Activated CD8-positive, alpha-beta memory T cell treated with anti-CD3 and anti-CD28 coated beads, Interleukin-2, amount 50 U/mL, for 24 hours (primary cell): ENCODE results near the gene L1TD1.
"Not testable (repeated sequence)": the region's sequence is repeated elsewhere in the genome, so short reads cannot be mapped to it uniquely, and the experiment has no call there.

Source experiments
- DNase-seq: peaks from one replicate; pipeline ENCODE4 v3.0.0-alpha.2; 2020; ENCODE audit errors: extremely low read depth

Gene L1TD1

GRCh38 chr1:62234688-62235087 is 40.0 kb downstream of the L1TD1 start:
- DNase-seq, result no peak

DNA sequence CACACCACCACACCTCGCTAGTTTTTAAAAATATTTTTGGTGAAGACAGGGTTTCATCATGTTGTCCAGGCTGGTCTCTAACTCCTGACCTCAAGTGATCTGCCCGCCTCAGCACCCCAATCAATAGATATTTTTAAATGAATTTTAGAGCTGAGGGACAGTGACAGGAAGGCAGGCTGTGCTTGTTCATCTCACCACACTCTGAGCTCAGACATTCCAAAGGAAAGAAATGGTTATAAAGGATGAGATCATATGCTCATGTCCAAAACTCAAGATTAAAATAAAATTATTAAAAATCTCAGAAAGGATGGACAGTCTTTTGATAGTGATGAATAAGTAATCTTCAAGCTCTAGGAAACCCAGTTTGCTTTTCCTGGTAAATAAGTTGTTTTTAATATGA is 40.9 kb downstream of the L1TD1 start:
- DNase-seq, result no peak

DNA sequence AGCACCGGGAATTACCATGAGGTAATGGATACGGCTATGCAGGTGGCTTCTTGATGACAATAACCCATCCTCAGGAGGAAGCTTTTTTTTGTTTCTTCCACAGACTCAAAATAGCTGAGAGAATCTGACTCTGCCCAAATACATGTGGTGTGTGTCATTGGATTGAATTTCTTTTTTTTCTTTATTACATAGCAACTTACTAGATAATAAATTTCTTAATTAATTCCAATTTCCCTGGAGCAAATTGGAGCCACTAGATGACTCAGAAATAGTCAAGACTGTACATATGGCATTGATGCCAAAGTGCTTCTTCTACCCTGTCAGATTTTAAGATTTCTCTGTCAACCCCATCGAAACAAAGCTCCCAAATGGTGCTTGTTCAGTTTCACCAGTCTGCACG is 42.7 kb downstream of the L1TD1 start:
- DNase-seq, result no peak

DNA sequence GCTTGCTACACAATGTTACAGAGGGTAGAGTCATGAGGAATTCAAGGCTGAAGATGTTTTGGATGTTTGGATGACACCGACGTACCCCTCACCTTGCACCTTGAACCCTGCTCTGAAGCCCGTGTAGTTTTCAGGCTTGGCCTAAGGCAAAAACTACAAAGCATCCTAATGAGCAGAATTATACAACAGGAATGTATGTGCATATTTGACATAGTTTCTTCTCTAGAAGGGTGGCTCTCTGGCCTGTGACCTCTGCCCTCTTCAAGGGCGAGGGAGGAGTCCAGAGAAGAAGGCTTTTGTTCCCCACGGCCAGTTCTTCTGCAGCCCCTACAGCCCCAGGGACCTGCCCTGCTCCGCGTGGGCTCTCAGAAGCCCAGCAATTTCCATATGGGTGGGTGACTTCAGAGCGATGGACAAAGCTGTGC is 43.3 kb downstream of the L1TD1 start:
- no peak for DNase-seq

- no peak for DNase-seq
Measured at GRCh38 chr1:62238507-62238906, 43.9 kb downstream of the L1TD1 start.

GRCh38 chr1:62239652-62240403 is 45.2 kb downstream of the L1TD1 start:
- not testable (repeated sequence) for DNase-seq

DNA sequence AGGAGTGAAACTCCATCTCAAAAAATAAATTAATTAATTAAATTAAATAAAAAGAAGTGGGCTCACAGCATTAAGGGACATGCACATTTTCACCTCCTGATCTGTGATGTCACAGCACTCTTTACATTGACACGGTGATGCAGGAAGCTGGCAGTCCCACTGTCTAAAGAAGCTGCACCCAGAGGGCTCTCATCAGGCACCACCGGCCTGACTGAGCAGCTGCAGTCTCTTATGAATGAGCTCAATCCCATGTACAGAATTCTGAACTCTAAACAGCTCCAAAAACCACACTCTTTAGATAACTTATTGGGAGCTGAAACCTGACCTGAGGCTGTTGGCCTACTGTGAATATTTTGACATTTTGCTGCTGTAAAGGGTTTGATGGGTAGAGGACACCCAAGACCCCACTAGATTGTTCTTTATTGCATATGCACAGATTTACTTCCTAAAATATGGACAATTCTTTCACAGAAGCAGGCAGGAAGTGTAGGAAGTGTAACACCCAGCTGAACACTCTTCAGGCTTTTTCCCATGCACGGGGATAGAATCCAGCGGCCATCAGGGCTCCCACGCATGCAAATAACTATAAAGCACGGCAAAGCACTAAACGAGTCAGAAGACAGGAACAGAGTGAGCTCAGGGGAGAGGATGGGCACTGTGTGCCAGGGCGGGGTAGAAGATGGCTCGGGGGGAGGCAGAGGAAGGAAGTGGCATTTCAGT is 46.2 kb downstream of the L1TD1 start:
- DNase-seq, result no peak

- DNase-seq, result no peak
Measured at GRCh38 chr1:62241371-62242131, 46.9 kb downstream of the L1TD1 start.

DNA sequence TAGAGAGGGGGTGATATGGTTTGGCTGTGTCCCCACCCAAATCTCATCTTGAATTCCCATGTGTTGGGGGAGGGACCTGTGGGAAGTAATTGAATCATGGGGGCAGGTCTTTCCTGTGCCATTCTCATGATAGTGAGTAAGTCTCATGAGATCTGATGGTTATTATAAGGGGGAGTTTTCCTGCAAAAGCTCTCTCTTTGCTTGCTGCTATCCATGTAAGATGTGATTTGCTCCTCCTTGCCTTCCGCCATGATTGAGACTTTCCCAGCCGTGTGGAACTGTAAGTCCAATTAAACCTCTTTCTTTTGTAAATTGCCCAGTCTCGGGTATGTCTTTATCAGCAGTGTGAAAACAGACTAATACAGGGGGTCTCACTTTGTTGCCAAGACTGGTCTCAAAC is 49.7 kb downstream of the L1TD1 start:
- DNase-seq, result not testable (repeated sequence)

DNA sequence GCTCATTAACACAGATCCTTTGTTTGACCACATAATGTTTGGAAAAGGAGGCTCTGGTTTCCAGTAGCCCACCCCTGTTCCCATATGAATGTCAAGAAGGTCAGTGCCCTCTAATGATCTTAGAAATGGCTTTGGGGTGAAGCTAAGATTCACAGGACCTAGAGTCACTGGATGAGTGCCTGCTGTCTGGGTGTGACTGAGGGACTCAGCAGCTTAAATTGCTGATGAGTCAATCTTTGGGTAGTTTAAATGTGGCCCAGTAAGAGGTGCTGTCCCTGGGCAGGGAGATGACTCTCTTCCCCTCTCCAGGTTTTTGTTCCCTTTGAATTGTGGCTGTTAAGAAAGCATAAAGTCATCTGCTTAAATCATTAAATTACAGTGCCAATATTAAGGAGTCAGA is 50.6 kb downstream of the L1TD1 start:
- DNase-seq, result no peak

DNA sequence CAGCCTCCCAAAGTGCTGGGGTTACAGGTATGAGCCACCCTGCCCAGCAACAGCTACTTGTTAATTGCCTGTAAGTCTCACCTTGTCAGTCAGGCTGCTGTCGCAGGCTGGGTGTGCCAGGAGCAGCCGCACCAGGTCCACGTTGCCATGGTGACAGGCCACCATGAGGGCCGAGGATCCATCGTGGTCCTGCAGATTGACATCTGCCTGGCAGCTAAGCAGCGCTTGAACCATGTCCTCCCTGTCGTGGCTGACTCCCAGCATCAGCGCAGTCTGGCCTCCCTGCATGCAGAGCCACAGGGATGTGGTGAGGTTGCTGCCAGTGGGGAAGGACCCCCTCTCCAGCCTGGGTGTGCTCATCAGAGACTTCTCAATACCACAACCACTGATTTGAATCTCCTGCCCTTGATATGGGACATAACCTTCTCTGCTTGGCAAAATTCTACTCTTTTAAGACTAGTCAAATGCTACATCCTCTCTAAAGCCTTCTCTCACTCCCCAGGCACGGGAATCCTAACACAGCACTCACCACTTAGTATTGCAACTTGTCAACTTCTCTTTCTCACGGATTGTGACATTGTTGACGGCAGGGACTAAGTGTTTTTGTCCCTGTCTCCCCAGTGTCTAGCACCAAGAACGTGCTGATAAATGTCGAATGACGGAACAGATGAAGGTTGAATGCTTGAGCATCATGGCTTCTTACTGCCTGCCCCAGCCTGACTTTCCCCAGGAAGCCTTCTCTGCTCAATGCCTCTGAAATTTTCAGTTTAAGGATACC is 52.9 kb downstream of the L1TD1 start:
- no peak for DNase-seq

DNA sequence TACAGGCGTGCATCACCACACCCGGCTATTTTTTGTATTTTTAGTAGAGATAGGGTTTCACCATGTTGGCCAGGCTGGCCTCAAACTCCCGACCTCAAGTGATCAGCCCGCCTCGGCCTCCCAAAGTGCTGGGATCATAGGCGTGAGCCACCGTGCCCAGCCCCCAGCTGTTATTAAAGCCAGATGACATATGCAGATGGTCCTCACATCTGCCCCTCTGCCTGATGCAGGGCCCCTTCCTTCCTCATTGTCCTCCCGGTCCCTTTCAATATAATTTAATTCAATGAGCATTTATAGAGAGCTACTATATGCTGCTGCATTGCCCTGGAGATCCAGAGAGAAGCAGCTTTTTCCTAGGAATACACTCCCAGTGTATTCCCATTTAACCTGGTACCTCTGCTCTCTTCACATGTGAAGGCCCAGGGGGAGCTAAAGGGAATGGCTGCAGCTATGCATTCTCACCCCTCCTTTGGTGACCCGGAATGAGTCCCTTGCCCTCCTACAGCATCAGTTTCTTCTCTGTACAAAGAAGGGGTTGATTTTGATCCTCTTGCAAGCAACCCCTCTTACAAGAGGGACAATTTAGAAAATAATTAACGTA is 55.6 kb downstream of the L1TD1 start:
- DNase-seq, result no peak

DNA sequence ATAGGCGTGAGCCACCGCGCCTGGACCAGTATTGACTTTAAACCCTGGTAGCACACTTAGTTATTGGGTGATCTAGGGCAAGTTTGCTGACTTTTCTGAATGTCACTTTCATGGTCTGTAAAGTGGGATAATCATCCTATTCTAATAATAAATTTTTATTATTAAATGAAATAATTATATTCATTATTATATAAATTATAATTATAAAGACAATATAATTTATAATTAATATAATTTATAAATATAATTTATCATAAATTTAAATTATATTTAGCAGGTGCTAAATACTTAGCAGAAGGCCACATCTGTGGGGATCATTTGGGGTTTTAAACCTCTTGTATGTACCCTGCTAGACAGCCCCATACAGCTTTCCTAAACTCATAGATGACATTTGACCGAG is 64.9 kb downstream of the L1TD1 start:
- DNase-seq, result no peak

DNA sequence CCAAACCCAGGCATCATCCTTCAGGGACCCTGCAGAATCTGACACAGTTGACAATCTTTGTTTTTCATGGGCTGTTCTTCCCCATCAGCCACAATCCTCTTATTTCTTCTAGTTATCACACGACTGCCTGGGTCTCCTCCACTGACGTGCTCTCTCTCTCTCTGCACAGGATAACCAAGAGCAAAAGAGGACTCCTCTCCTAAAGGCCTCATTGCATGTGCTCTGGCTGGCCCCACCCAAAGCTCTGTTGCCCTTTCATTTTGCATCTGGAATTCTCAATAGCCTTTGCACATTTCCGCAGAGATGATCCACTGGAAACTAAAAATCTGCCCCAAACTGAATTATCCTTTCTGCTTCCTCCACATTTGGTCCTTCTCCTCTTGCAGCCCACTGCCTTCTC is 66.0 kb downstream of the L1TD1 start:
- DNase-seq, result no peak
